Smooth muscle cell (in vitro differentiated cells): ENCODE results near the gene FRY. TPM values are rescaled to one million over a fixed set of nuclear protein-coding genes. Genes with fewer than 3 reads are reported as not detected.
A peak's percentile ranks its signal among the peaks of the same experiment; 100 is the strongest.

Experiments used
- DNase-seq: peaks from one replicate; lab custom pipeline; 2025; ENCODE audit not compliant: unreplicated experiment; lab: John Stamatoyannopoulos, UW
- H2AFZ ChIP-seq: fragments of 200-600 bp; sonication (generic); 2 replicates; pipeline ENCODE4 v1.6.0; 2016; ENCODE audit warnings: antibody characterized with exemption, low read depth, mild to moderate bottlenecking
- H3F3A ChIP-seq: fragments of 200-600 bp; sonication (generic); 2 replicates; pipeline ENCODE4 v1.6.0; 2017; ENCODE audit warnings: antibody characterized with exemption, low read depth
- H3K27ac ChIP-seq: fragments of 200-600 bp; sonication (generic); 2 replicates; pipeline ENCODE4 v1.5.1; 2016; ENCODE audit warnings: low read depth, mild to moderate bottlenecking
- H3K27me3 ChIP-seq: fragments of 200-600 bp; sonication (generic); 2 replicates; pipeline ENCODE4 v1.6.1; 2016; ENCODE audit warnings: low read depth, mild to moderate bottlenecking
- H3K36me3 ChIP-seq: fragments of 200-600 bp; sonication (generic); 2 replicates; pipeline ENCODE4 v1.5.1; 2016; ENCODE audit warnings: low read depth
- H3K4me1 ChIP-seq: fragments of 200-600 bp; sonication (generic); 2 replicates; pipeline ENCODE4 v1.5.1; 2016; ENCODE audit warnings: low read depth
- H3K4me2 ChIP-seq: fragments of 200-600 bp; sonication (generic); 2 replicates; pipeline ENCODE4 v1.6.0; 2016; ENCODE audit warnings: mild to moderate bottlenecking
- H3K4me3 ChIP-seq: fragments of 200-600 bp; sonication (generic); 2 replicates; pipeline ENCODE4 v1.5.1; 2016; ENCODE audit warnings: mild to moderate bottlenecking
- H3K79me2 ChIP-seq: fragments of 200-600 bp; sonication (generic); 2 replicates; pipeline ENCODE4 v1.6.0; 2016; ENCODE audit warnings: low read depth, mild to moderate bottlenecking
- H3K9ac ChIP-seq: fragments of 200-600 bp; sonication (generic); 2 replicates; pipeline ENCODE4 v1.6.0; 2016; ENCODE audit warnings: low read depth
- H3K9me3 ChIP-seq: fragments of 200-600 bp; sonication (generic); replicated peaks from 2 replicates; pipeline ENCODE4 v1.5.1; 2016; ENCODE audit warnings: low read depth
- H4K20me1 ChIP-seq: fragments of 200-600 bp; sonication (generic); 2 replicates; pipeline ENCODE4 v1.6.0; 2016; ENCODE audit warnings: low read depth
- CTCF ChIP-seq: fragments of 200-600 bp; sonication (generic); IDR thresholded peaks from 2 replicates; pipeline ENCODE4 v1.5.1; 2017; ENCODE audit warnings: borderline replicate concordance, mild to moderate bottlenecking, antibody characterized with exemption; ENCODE audit not compliant: insufficient read depth, poor library complexity, severe bottlenecking
- WGBS: methylation state at CpG from one replicate; pipeline ENCODE4 v1.1.7; 2016; ENCODE audit warnings: low lambda C conversion rate; 5-methylcytosine and 5-hydroxymethylcytosine counted together
- polyA plus RNA-seq: library from polyadenylated mRNA; unstranded; fragments of >200 nt; fragmentation: Nextera tagmentation; extraction: Ambion mirVana; gene quantifications from 2 replicates; pipeline ENCODE4 v1.2.1, GENCODE V29; 2016
- total RNA-seq: library from RNA; depleted of rRNA; stranded (reverse); fragments of >200 nt; gene quantifications from 2 replicates; pipeline ENCODE4 v1.2.3, GENCODE V29; 2014

Gene FRY
- total and polyA plus RNA-seq, 2 experiments from 2014 or later, result 1.1 to 3.2 TPM

DNA sequence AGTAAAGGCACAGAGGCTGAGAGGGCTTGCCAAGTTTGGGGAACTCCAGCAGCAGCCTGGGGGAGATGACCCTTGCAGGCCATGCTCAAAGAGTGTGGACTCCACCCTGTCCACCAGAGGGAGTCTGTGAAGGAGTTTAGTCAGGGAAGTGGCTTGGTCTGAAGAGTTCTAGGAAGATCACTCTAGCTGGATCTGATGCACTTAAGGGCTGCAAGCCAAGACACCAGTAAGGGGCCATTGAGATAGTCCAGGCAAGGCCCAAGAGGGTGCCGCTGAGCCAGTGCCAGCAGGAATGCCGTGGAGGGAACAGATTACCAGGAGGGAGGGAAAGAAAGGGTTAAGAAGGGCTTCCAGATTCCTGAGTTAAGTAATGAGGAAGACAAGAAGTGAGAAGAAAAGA lies 214.9 kb downstream of the FRY start:
- H3K36me3 ChIP-seq, result no peaks in the 10 kb centered on the region
- no peak for DNase-seq

DNA sequence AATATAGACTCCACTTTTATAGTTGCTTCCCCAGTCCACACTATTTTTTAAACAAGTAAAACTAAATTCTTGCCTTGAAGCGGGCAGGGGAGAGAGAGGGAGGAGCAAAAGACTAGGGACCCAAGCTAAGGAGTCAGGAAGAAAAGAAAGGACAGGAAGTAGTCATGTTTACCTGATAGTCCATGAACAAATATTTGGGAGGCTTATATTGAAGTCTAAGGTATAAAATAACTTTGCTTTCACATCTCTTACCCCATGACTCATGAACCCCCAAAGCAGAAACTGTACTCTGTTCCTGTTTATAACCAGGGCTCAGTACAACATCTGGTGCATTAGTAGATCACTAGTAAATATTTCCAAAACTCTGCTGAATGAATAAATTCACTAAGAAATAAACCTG lies 216.3 kb downstream of the FRY start:
- H3K9me3 ChIP-seq, result no peaks in the 10 kb centered on the region
- H3K9ac ChIP-seq, result no peak overlapping the region
- no peak overlapping the region for H3K4me3 ChIP-seq
- no peaks in the 10 kb centered on the region for H3K36me3 ChIP-seq
- no peaks in the 10 kb centered on the region for H3K79me2 ChIP-seq
- WGBS, result 0% methylated on average over 1 of the region's 1 CpG
- DNase-seq, result no peak
- H2AFZ ChIP-seq, result no peak overlapping the region
- no peak overlapping the region for H3K4me2 ChIP-seq
- peaks cover 3% of the 10 kb centered on the region for H3K4me1 ChIP-seq
- no peaks in the 10 kb centered on the region for H3F3A ChIP-seq
- no peak for TF ChIP-seq CTCF
- no peak overlapping the region for H3K27ac ChIP-seq
- no peaks in the 10 kb centered on the region for H3K27me3 ChIP-seq
- no peaks in the 10 kb centered on the region for H4K20me1 ChIP-seq

More for the DNA sequence above, 214.9 kb downstream of the FRY start:
- no peaks in the 10 kb centered on the region for H3F3A ChIP-seq
- WGBS, result 15% methylated on average over 2 of the region's 2 CpGs
- no peak overlapping the region for H3K4me2 ChIP-seq
- H2AFZ ChIP-seq, result peak overlapping the region; percentile 42
- H4K20me1 ChIP-seq, result no peaks in the 10 kb centered on the region
- H3K79me2 ChIP-seq, result no peaks in the 10 kb centered on the region
- H3K27me3 ChIP-seq, result no peaks in the 10 kb centered on the region
- H3K9ac ChIP-seq, result no peak overlapping the region
- H3K4me3 ChIP-seq, result no peak overlapping the region
- TF ChIP-seq CTCF, result peak; percentile 72
- H3K27ac ChIP-seq, result no peak overlapping the region
- no peaks in the 10 kb centered on the region for H3K9me3 ChIP-seq
- H3K4me1 ChIP-seq, result peaks cover 3% of the 10 kb centered on the region

DNA sequence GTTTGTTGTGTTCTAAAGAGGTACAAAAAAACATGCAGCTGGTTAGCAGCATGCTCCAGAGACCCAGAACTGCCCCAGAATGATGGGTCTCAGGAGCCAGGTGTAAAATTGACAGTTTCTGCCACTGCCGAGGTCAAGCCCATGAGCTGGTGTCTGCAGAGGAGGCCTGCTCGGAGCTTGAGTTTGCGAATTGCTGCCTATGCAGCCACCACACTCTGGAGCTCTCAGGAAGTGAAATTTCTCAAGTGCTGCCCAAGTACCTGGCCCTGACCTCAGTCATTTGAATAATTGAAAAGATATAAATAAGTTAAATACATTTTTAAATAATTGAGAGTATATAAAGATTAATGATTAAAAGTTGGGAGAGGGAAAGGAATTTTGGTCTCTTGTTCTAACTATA lies 217.2 kb downstream of the FRY start:
- no peak for TF ChIP-seq CTCF
- Histone ChIP-seq H3K27ac (no peak overlapping the region), H2AFZ (no peak overlapping the region), H3K9ac (no peak overlapping the region), H3K4me1 (peaks cover 3% of the 10 kb centered on the region), H3K9me3 (no peaks in the 10 kb centered on the region), H3K79me2 (no peaks in the 10 kb centered on the region), H3K4me3 (no peak overlapping the region), H3K36me3 (no peaks in the 10 kb centered on the region), H3F3A (no peaks in the 10 kb centered on the region), H3K27me3 (no peaks in the 10 kb centered on the region), H4K20me1 (no peaks in the 10 kb centered on the region), H3K4me2 (no peak overlapping the region)
- DNase-seq, result no peak
- WGBS, result 92% methylated on average over 3 of the region's 3 CpGs

GRCh38 chr13:32252812-32253438 lies 221.4 kb downstream of the FRY start:
- no peaks in the 10 kb centered on the region for H3K9me3 ChIP-seq
- H3K4me2 ChIP-seq, result no peak overlapping the region
- no peak overlapping the region for H3K27ac ChIP-seq
- no peak for TF ChIP-seq CTCF
- no peaks in the 10 kb centered on the region for H3K27me3 ChIP-seq
- H3K36me3 ChIP-seq, result no peaks in the 10 kb centered on the region
- H2AFZ ChIP-seq, result no peak overlapping the region
- no peak for DNase-seq
- no peaks in the 10 kb centered on the region for H4K20me1 ChIP-seq
- no peak overlapping the region for H3K9ac ChIP-seq
- 91% methylated on average over 4 of the region's 4 CpGs for WGBS
- no peaks in the 10 kb centered on the region for H3K4me1 ChIP-seq
- H3K79me2 ChIP-seq, result no peaks in the 10 kb centered on the region
- no peaks in the 10 kb centered on the region for H3F3A ChIP-seq
- H3K4me3 ChIP-seq, result no peak overlapping the region
